OCI-LY1 (cell line): ENCODE data around the gene ELAVL1.

Experiments
- H2AFZ ChIP-seq: fragments of 200-600 bp; sonication (generic), shearing (Covaris generic); 2 replicates; pipeline ENCODE4 v1.6.0; 2014; ENCODE audit warnings: antibody characterized with exemption, mild to moderate bottlenecking, low read length
- H3F3A ChIP-seq: fragments of 200-600 bp; sonication (generic), shearing (Covaris generic); 2 replicates; pipeline ENCODE4 v1.6.0; 2014; ENCODE audit warnings: mild to moderate bottlenecking, antibody characterized with exemption, low read length, moderate library complexity; ENCODE audit not compliant: insufficient read depth
- H3K27ac ChIP-seq: fragments of 200-600 bp; sonication (generic); 2 replicates; pipeline ENCODE4 v1.5.1; 2014; ENCODE audit warnings: low read length, mixed run types, mild to moderate bottlenecking, low read depth; ENCODE audit not compliant: poor library complexity, severe bottlenecking
- H3K27me3 ChIP-seq: fragments of 200-600 bp; sonication (generic); 2 replicates; pipeline ENCODE4 v1.6.0; 2014; ENCODE audit warnings: antibody characterized with exemption, mild to moderate bottlenecking, low read length, moderate library complexity; ENCODE audit not compliant: insufficient read depth
- H3K36me3 ChIP-seq: fragments of 200-600 bp; sonication (generic); 2 replicates; pipeline ENCODE4 v1.6.1; 2014; ENCODE audit warnings: mild to moderate bottlenecking, antibody characterized with exemption, low read length, moderate library complexity, mixed read lengths; ENCODE audit not compliant: insufficient read depth
- H3K4me1 ChIP-seq: fragments of 200-600 bp; sonication (generic); 2 replicates; pipeline ENCODE4 v1.5.1; 2014; ENCODE audit warnings: mild to moderate bottlenecking, low read length, moderate library complexity; ENCODE audit not compliant: insufficient read depth, severe bottlenecking
- H3K4me2 ChIP-seq: fragments of 200-600 bp; sonication (generic), shearing (Covaris generic); 2 replicates; pipeline ENCODE4 v1.6.1; 2014; ENCODE audit warnings: low read length
- H3K4me3 ChIP-seq: fragments of 200-600 bp; sonication (generic); 2 replicates; pipeline ENCODE4 v1.5.1; 2014; ENCODE audit warnings: low read length, low read depth, mild to moderate bottlenecking, mixed read lengths; ENCODE audit not compliant: poor library complexity, severe bottlenecking
- H3K79me2 ChIP-seq: fragments of 200-600 bp; shearing (Covaris generic); 2 replicates; pipeline ENCODE4 v1.6.1; 2016; ENCODE audit warnings: mixed run types, low read length, mixed read lengths; ENCODE audit not compliant: insufficient read depth
- H3K9ac ChIP-seq: fragments of 200-600 bp; sonication (generic), shearing (Covaris generic); 2 replicates; pipeline ENCODE4 v1.6.1; 2014; ENCODE audit warnings: mild to moderate bottlenecking, low read length, mixed read lengths
- H3K9me2 ChIP-seq: fragments of 200-600 bp; sonication (generic), shearing (Covaris generic); 2 replicates; pipeline ENCODE4 v1.6.1; 2014; ENCODE audit warnings: low read depth, mild to moderate bottlenecking, low read length, mixed read lengths
- H3K9me3 ChIP-seq: fragments of 200-600 bp; shearing (Covaris generic); 2 replicates; pipeline ENCODE4 v1.6.1; 2014; ENCODE audit warnings: low read length, mixed read lengths
- H4K20me1 ChIP-seq: fragments of 200-600 bp; sonication (generic), shearing (Covaris generic); 2 replicates; pipeline ENCODE4 v1.6.0; 2016; ENCODE audit warnings: mild to moderate bottlenecking, low read length; ENCODE audit not compliant: insufficient read depth
- EZH2 ChIP-seq: fragments of 200-600 bp; sonication (generic), shearing (Covaris generic); IDR thresholded peaks from 2 replicates; pipeline ENCODE4 v1.8.0; 2017; ENCODE audit warnings: borderline replicate concordance, mixed run types, mild to moderate bottlenecking, antibody characterized with exemption, low read length, moderate library complexity, mixed read lengths
- TF ChIP-seq, protein P1 (sequence below): fragments of 200-600 bp; sonication (generic), shearing (Covaris generic); IDR thresholded peaks from 2 replicates; pipeline ENCODE4 v1.5.1; 2017; ENCODE audit warnings: mild to moderate bottlenecking, antibody characterized with exemption, low read length, moderate library complexity, mixed read lengths

ELAVL1 gene

DNA sequence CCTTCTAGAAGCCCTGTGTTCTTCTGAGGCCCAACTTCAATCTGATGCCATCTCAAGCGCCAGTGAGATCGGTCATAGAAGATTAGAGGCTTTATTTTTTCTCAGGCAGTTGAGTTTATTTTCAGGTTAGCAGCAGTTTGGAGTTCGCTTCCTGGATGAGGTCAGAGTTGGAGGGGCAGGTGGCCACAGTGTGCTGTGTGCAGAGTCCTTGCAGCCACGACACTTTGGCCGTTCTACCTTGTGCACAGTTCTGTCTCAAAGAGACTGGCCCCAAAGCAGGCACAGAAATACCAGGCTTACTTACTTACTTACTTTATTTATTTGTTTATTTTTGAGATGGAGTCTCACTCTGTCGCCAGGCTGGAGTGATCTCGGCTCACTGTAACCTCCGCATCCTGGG, 15.9 kb upstream of the ELAVL1 start:
- Histone ChIP-seq H3K36me3 (no peaks in the 10 kb centered on the region), H2AFZ (no peak overlapping the region), H3K9me2 (no peaks in the 10 kb centered on the region), H3K4me2 (no peak overlapping the region), H3F3A (no peaks in the 10 kb centered on the region), H3K79me2 (no peaks in the 10 kb centered on the region), H3K9me3 (no peaks in the 10 kb centered on the region), H4K20me1 (no peaks in the 10 kb centered on the region), H3K4me3 (no peak overlapping the region), H3K4me1 (peaks cover 14% of the 10 kb centered on the region), H3K9ac (no peak overlapping the region), H3K27ac (no peak overlapping the region), H3K27me3 (no peaks in the 10 kb centered on the region)
- TF ChIP-seq, protein P1, sequence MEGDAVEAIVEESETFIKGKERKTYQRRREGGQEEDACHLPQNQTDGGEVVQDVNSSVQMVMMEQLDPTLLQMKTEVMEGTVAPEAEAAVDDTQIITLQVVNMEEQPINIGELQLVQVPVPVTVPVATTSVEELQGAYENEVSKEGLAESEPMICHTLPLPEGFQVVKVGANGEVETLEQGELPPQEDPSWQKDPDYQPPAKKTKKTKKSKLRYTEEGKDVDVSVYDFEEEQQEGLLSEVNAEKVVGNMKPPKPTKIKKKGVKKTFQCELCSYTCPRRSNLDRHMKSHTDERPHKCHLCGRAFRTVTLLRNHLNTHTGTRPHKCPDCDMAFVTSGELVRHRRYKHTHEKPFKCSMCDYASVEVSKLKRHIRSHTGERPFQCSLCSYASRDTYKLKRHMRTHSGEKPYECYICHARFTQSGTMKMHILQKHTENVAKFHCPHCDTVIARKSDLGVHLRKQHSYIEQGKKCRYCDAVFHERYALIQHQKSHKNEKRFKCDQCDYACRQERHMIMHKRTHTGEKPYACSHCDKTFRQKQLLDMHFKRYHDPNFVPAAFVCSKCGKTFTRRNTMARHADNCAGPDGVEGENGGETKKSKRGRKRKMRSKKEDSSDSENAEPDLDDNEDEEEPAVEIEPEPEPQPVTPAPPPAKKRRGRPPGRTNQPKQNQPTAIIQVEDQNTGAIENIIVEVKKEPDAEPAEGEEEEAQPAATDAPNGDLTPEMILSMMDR = no peak
- TF ChIP-seq EZH2 = no peak

GRCh38 chr19:8020681-8021080, 15.2 kb upstream of the ELAVL1 start:
- Histone ChIP-seq H3K4me2 (no peak overlapping the region), H3K4me1 (peaks cover 14% of the 10 kb centered on the region), H3K9ac (no peak overlapping the region)

DNA sequence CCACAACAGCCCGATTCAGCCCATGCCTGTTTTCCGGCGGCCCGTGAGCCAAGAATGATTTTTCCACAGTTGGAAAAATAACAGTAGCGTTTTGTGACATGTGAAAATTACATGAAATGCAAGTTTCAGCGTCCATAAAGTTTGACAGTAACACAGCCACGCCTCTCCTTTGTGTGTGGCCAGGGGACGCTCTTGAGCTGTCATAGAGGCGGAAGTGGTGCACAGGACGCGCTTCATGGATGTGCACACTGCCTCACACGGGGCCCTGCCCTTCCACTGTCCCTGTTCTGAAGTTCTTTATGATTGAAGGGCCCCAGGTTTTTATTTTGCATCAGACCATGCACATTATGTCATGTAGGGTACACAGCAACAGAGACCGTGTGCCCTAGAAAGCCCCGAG, 12.4 kb upstream of the ELAVL1 start:
- Histone ChIP-seq H3K9ac (peak overlapping the region; percentile 24; the same call in 1 of the 2 replicates), H3F3A (no peaks in the 10 kb centered on the region), H3K27me3 (no peaks in the 10 kb centered on the region), H3K4me1 (peaks cover 14% of the 10 kb centered on the region), H3K36me3 (no peaks in the 10 kb centered on the region), H2AFZ (peak overlapping the region; percentile 96; the same call in 1 of the 2 replicates), H3K9me3 (no peaks in the 10 kb centered on the region), H3K27ac (no peak overlapping the region), H4K20me1 (no peaks in the 10 kb centered on the region), H3K4me2 (peak overlapping the region; percentile 23; the same call in 1 of the 2 replicates), H3K9me2 (no peaks in the 10 kb centered on the region), H3K4me3 (no peak overlapping the region), H3K79me2 (no peaks in the 10 kb centered on the region)
- TF ChIP-seq EZH2 = no peak
- TF ChIP-seq, protein P1 = peak; percentile 76

More at GRCh38 chr19:8020681-8021080, 15.2 kb upstream of the ELAVL1 start:
- Histone ChIP-seq H3K36me3 (no peaks in the 10 kb centered on the region), H3K79me2 (no peaks in the 10 kb centered on the region), H2AFZ (no peak overlapping the region), H3K9me2 (no peaks in the 10 kb centered on the region), H3F3A (no peaks in the 10 kb centered on the region), H4K20me1 (no peaks in the 10 kb centered on the region), H3K27me3 (no peaks in the 10 kb centered on the region), H3K27ac (no peak overlapping the region), H3K4me3 (no peak overlapping the region), H3K9me3 (no peaks in the 10 kb centered on the region)
- no peak for TF ChIP-seq EZH2
- TF ChIP-seq, protein P1 = no peak
